ENCODE data around the gene GMPS. TPM values are rescaled to one million over a fixed set of nuclear protein-coding genes. Genes with fewer than 3 reads are reported as not detected.

Gene GMPS
- total and polyA plus RNA-seq, 2 donors (not counting 3 experiments of a cell fraction or from before 2014, with no cell fraction given), result 18.7 to 67.5 TPM

GRCh38 chr3:155972885-155973584 is 102.6 kb downstream of the GMPS start:
- Histone ChIP-seq H3K27ac (ENCODE audit: insufficient read depth, low read depth, low read length) (no peak overlapping the region), H2AFZ (ENCODE audit: low read depth, low read length) (no peak overlapping the region), H3K79me2 (ENCODE audit: control insufficient read depth, insufficient read depth, low read length) (no peaks in the 10 kb centered on the region), H3K36me3 (ENCODE audit: control insufficient read depth in 2 of 2, extremely low read depth in 1 of 2, insufficient read depth in 2 of 2, low read length in 2 of 2) (no peaks in the 10 kb centered on the region), H3K9me1 (replicated peaks; ENCODE audit: control insufficient read depth, extremely low read depth, insufficient read depth, low read length) (no peaks in the 10 kb centered on the region), H3K4me3 (replicated peaks in 1 of 3; ENCODE audit: insufficient read depth in 1 of 3, low read depth in 1 of 3, low read length in 3 of 3) (no peak overlapping the region), H3K9ac (replicated peaks; ENCODE audit: extremely low read depth, insufficient read depth, low read length) (no peak overlapping the region), H3K4me2 (ENCODE audit: insufficient read depth, low read length) (no peak overlapping the region), H3K4me1 (ENCODE audit: control insufficient read depth, extremely low read depth, insufficient read depth, low read length) (no peaks in the 10 kb centered on the region), H3K9me3 (replicated peaks; ENCODE audit: control insufficient read depth, insufficient read depth, low read length) (no peaks in the 10 kb centered on the region), H4K20me1 (replicated peaks; ENCODE audit: control insufficient read depth, extremely low read depth, insufficient read depth, low read length) (no peaks in the 10 kb centered on the region), H3K27me3 (ENCODE audit: control insufficient read depth in 2 of 2, insufficient read depth in 2 of 2, low read length in 2 of 2) (no peaks in the 10 kb centered on the region)
- intact Hi-C loops (cut with micrococcal nuclease), result no loop called here
- FAIRE-seq (no peak), DNase-seq (ENCODE audit: low read depth, low spot score) (no peak)
- no TSS peak for BruUV-seq (replicated peaks)
- CTCF ChIA-PET, result interaction anchor here (1.6 kb wide), 1 partner anchor 11 kb away, joined by 4 read pairs; no protein-coding TSS in a partner anchor
- TF ChIP-seq POLR2A (IDR thresholded peaks at IDR 0.05; ENCODE audit: low read depth, low read length) (no peak), EZH2 (IDR thresholded peaks at IDR 0.05; ENCODE audit: borderline replicate concordance, low read depth, low read length, severe bottlenecking) (no peak), MYC (IDR thresholded peaks at IDR 0.05; ENCODE audit: low read depth, low read length) (no peak), POLR2AphosphoS5 (IDR thresholded peaks at IDR 0.05; ENCODE audit: insufficient read depth, low read depth, low read length) (no peak), JUN (IDR thresholded peaks at IDR 0.05; ENCODE audit: borderline replicate concordance, insufficient read depth, insufficient read length, low read depth) (no peak), FOS (IDR thresholded peaks at IDR 0.05; ENCODE audit: borderline replicate concordance, insufficient read depth, low read length) (no peak), GATA2 (IDR thresholded peaks at IDR 0.05; ENCODE audit: insufficient read depth, insufficient read length, low read depth, low read length) (no peak), MAX (IDR thresholded peaks at IDR 0.05; ENCODE audit: insufficient read depth, insufficient read length) (no peak)
- TF ChIP-seq, protein P1, sequence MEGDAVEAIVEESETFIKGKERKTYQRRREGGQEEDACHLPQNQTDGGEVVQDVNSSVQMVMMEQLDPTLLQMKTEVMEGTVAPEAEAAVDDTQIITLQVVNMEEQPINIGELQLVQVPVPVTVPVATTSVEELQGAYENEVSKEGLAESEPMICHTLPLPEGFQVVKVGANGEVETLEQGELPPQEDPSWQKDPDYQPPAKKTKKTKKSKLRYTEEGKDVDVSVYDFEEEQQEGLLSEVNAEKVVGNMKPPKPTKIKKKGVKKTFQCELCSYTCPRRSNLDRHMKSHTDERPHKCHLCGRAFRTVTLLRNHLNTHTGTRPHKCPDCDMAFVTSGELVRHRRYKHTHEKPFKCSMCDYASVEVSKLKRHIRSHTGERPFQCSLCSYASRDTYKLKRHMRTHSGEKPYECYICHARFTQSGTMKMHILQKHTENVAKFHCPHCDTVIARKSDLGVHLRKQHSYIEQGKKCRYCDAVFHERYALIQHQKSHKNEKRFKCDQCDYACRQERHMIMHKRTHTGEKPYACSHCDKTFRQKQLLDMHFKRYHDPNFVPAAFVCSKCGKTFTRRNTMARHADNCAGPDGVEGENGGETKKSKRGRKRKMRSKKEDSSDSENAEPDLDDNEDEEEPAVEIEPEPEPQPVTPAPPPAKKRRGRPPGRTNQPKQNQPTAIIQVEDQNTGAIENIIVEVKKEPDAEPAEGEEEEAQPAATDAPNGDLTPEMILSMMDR (IDR thresholded peaks at IDR 0.05; ENCODE audit: extremely low read depth in 1 of 2, insufficient read depth in 1 of 2, low read depth in 1 of 2, low read length in 2 of 2), result no peak
- POLR2A ChIA-PET, result no interaction called here
- dilution Hi-C loops (cut with MboI; ENCODE audit: extremely low pct_ligation_motif_present, low sequenced_read_pairs), result no loop called here
